OCI-LY7 (cell line): ENCODE data around the gene CMTM3.

Experiments used
- EZH2phosphoT487 ChIP-seq: fragments of 200-600 bp; sonication (generic); IDR thresholded peaks from 2 replicates; pipeline ENCODE4 v1.6.1; 2018; ENCODE audit warnings: low read depth, borderline replicate concordance, mild to moderate bottlenecking, mixed run types, antibody characterized with exemption, low read length, moderate library complexity, mixed read lengths
- TF ChIP-seq, protein P1 (sequence below): fragments of 200-600 bp; sonication (generic); conservative IDR thresholded peaks from 2 replicates; pipeline ENCODE4 v1.5.1; 2014; ENCODE audit warnings: mild to moderate bottlenecking, antibody characterized with exemption, low read length, moderate library complexity, mixed read lengths

DNA sequence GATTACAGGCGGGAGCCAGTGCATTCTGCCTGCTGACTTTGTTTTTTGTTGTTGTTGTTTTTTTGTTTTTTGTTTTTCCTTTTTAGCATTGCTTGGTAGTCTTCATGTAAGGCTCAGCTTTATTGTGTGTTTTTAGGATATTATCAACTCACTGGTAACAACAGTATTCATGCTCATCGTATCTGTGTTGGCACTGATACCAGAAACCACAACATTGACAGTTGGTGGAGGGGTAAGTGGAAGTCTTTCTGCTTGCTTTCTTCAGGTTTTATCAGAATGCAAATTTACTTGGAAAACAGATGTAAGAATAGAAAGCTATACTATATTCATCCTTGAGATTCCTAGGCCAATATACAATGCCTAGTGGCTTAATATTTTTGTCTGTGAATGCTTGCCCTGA, 41.5 kb upstream of the CMTM3 start:
- TF ChIP-seq, protein P1, sequence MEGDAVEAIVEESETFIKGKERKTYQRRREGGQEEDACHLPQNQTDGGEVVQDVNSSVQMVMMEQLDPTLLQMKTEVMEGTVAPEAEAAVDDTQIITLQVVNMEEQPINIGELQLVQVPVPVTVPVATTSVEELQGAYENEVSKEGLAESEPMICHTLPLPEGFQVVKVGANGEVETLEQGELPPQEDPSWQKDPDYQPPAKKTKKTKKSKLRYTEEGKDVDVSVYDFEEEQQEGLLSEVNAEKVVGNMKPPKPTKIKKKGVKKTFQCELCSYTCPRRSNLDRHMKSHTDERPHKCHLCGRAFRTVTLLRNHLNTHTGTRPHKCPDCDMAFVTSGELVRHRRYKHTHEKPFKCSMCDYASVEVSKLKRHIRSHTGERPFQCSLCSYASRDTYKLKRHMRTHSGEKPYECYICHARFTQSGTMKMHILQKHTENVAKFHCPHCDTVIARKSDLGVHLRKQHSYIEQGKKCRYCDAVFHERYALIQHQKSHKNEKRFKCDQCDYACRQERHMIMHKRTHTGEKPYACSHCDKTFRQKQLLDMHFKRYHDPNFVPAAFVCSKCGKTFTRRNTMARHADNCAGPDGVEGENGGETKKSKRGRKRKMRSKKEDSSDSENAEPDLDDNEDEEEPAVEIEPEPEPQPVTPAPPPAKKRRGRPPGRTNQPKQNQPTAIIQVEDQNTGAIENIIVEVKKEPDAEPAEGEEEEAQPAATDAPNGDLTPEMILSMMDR = no peak
- TF ChIP-seq EZH2phosphoT487 = no peak
